Breast epithelium (tissue), 3 donors: ENCODE measurements around the gene RNFT1.
"Not testable (repeated sequence)": the region's sequence is repeated elsewhere in the genome, so short reads cannot be mapped to it uniquely, and the experiment has no call there.

Experiments
- CTCF ChIP-seq, 3 donors: fragments of 450-650 bp; IDR thresholded peaks; one replicate each; pipeline ENCODE4 v1.5.1; 2016 to 2017; ENCODE audit warnings: antibody characterized with exemption in 3 of 3, mild to moderate bottlenecking in 3 of 3, moderate library complexity in 3 of 3
- POLR2A ChIP-seq: fragments of 450-650 bp; IDR thresholded peaks from one replicate; pipeline ENCODE4 v1.6.1; 2016; ENCODE audit warnings: antibody characterized with exemption, mild to moderate bottlenecking, moderate library complexity
- POLR2AphosphoS5 ChIP-seq, 3 donors: sonication (generic); formaldehyde crosslinking; IDR thresholded peaks; one replicate each; pipeline ENCODE4 v1.6.1; 2017; ENCODE audit warnings: antibody characterized with exemption in 3 of 3

GRCh38 chr17:59946433-59946832 lies 18.1 kb downstream of the RNFT1 start:
- TF ChIP-seq CTCF (IDR thresholded peaks at IDR 0.05); POLR2AphosphoS5 (IDR thresholded peaks at IDR 0.05); POLR2A: not testable (repeated sequence)
